ENCODE data around the gene L1TD1. TPM values are rescaled to one million over a fixed set of nuclear protein-coding genes. Genes with fewer than 3 reads are reported as not detected.

The L1TD1 gene
- total RNA-seq, 2 donors from 2014 or later = 0.09 to 0.34 TPM

Other genes starting within 250 kb of the L1TD1 start
- gene KANK4, start 124.6 kb downstream of the L1TD1 start, total RNA-seq = 1 to 10 TPM; 1.4 to 4.0 TPM
- 10 to 100 TPM; 15.2 to 15.5 TPM for gene USP1, start 242.2 kb downstream of the L1TD1 start, total RNA-seq

Data from left cardiac atrium (tissue), 2 donors.